Endothelial cell of coronary artery (primary cell): ENCODE data around the gene PCDHB8. TPM values are rescaled to one million over a fixed set of nuclear protein-coding genes. Genes with fewer than 3 reads are reported as not detected.

Source experiments
- total RNA-seq: library from RNA; depleted of rRNA; stranded (reverse); fragments of >200 nt; gene quantifications from 2 replicates; pipeline ENCODE4 v1.2.3, GENCODE V29; 2014

Gene PCDHB8
- total RNA-seq: 0.18 and 0.94 TPM in 2 replicates

GRCh38 chr5:141177577-141178191, at the start of gene PCDHB8:
Gene PCDHB8 (plus strand): TSS chr5:141177790. CDS start chr5:141178035, 245 bp downstream.

GRCh38 chr5:141135030-141135717, 42.4 kb upstream of the PCDHB8 start, which contains the start of gene PCDHB5:
Gene PCDHB5 (plus strand): TSS chr5:141135206. CDS start chr5:141135435, 229 bp downstream.

GRCh38 chr5:141149812-141150211, 27.8 kb upstream of the PCDHB8 start, which contains the start of gene PCDHB6:
Gene PCDHB6 (plus strand): TSS chr5:141150057. CDS start chr5:141150258, 201 bp downstream.

GRCh38 chr5:141172381-141173204, 5.0 kb upstream of the PCDHB8 start, which contains the start of gene PCDHB7:
Gene PCDHB7 (plus strand): TSS chr5:141172644. CDS start chr5:141172836, 192 bp downstream.

GRCh38 chr5:141182248-141182647, 4.7 kb downstream of the PCDHB8 start, which contains the start of gene PCDHB16:
Gene PCDHB16 (plus strand): TSS chr5:141182387. CDS start chr5:141182560, 173 bp downstream.

GRCh38 chr5:141186897-141187512, 9.4 kb downstream of the PCDHB8 start, which contains the start of gene PCDHB9:
Gene PCDHB9 (plus strand): TSS chr5:141187161. CDS start chr5:141187319, 158 bp downstream.

GRCh38 chr5:141192110-141192725, 14.6 kb downstream of the PCDHB8 start, which contains the start of gene PCDHB10:
Gene PCDHB10 (plus strand): TSS chr5:141192353. CDS start chr5:141192553, 200 bp downstream.

DNA sequence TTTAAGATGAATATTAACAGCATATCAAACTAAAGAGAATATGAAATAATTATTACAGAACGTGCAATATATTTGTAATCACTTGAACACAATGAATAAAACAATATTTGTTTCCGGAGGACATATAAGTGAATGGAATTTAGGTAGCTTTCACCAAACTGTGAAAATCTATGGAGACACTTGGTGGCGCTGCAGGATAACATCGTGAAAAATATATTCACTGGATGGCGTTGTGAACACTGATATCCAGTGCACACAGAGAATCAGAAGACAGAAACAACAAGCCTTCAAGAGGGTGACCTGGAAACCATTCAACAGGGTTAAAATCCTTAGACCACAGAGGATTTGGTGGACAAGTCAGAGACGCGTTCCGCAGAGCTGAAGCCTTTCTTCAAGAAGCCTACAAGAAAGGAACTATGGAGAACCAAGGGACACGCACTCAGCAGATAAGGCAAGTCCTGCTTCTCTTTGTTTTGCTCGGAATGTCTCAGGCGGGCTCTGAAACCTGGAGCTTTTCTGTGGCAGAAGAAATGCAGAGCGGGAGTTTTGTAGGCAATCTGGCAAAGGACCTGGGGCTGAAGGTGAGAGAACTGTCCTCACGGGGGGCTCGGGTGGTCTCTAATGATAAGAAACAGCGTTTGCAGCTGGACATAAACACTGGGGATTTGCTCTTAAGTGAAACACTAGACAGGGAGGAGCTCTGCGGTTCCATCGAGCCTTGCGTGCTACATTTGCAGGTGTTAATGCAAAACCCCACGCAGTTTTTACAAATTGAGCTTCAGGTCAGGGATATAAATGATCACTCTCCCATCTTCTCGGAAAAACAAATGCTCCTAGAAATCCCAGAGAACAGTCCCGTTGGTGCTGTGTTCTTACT, 22.0 kb downstream of the PCDHB8 start, which contains the start of gene PCDHB11:
Gene PCDHB11, plus strand, starts transcription at position 269 of the 877 bp plus-strand sequence. Its CDS starts 148 bp downstream, at position 417.

GRCh38 chr5:141208478-141208877, 30.9 kb downstream of the PCDHB8 start, which contains the start of gene PCDHB12:
Gene PCDHB12 (plus strand): TSS chr5:141208719. CDS start chr5:141208908, 189 bp downstream.

DNA sequence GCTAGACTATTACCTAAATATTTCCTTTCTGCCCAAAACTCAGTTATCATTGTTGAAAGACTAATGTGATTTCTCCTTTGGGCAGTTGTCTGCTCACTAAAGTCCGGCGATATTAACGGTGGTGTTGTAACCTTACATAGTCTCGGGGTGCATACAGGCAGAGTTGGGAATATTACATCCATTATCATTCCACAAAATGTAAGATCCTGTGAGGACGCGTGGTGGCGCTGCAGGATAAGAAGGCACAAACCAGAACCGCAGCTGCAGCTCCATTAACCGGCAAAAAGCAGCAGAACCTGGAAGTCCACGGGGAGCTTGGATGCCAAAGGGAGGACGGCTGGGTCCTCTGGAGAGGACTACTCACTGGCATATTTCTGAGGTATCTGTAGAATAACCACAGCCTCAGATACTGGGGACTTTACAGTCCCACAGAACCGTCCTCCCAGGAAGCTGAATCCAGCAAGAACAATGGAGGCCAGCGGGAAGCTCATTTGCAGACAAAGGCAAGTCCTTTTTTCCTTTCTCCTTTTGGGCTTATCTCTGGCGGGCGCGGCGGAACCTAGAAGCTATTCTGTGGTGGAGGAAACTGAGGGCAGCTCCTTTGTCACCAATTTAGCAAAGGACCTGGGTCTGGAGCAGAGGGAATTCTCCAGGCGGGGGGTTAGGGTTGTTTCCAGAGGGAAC, 36.2 kb downstream of the PCDHB8 start, which contains the start of gene PCDHB13:
Gene PCDHB13, plus strand, starts transcription at position 264 of the 684 bp plus-strand sequence. Its CDS starts 205 bp downstream, at position 469.

GRCh38 chr5:141223112-141223783, 45.7 kb downstream of the PCDHB8 start, which contains the start of gene PCDHB14:
Gene PCDHB14 (plus strand): TSS chr5:141223343. CDS start chr5:141223506, 163 bp downstream.

Other genes with a start within 250 kb of the PCDHB8 start
- 0.09 and 2.4 TPM in 2 replicates for gene PCDHAC2, start 211.3 kb upstream of the PCDHB8 start, total RNA-seq
- gene PCDHB1, start 126.4 kb upstream of the PCDHB8 start, total RNA-seq: not detected in 2 replicates
- gene PCDHB2, start 83.2 kb upstream of the PCDHB8 start, total RNA-seq: 1.8 and 3.5 TPM in 2 replicates
- 0.36 and 0.38 TPM in 2 replicates for gene PCDHB3, start 77.3 kb upstream of the PCDHB8 start, total RNA-seq
- gene PCDHB4, start 56.0 kb upstream of the PCDHB8 start, total RNA-seq: 0.09 TPM in 2 replicates
- gene PCDHB5, start 42.6 kb upstream of the PCDHB8 start, total RNA-seq: 0.56 and 1.4 TPM in 2 replicates
- gene PCDHB6, start 27.7 kb upstream of the PCDHB8 start, total RNA-seq: 0.09 TPM in 2 replicates
- gene PCDHB7, start 5.1 kb upstream of the PCDHB8 start, total RNA-seq: 0.45 and 0.56 TPM in 2 replicates
- gene PCDHB16, start 4.6 kb downstream of the PCDHB8 start, total RNA-seq: 0.09 and 0.19 TPM in 2 replicates
- 0.27 and 0.28 TPM in 2 replicates for gene PCDHB9, start 9.4 kb downstream of the PCDHB8 start, total RNA-seq
- gene PCDHB10, start 14.6 kb downstream of the PCDHB8 start, total RNA-seq: 0.72 and 1.0 TPM in 2 replicates
- gene PCDHB11, start 21.8 kb downstream of the PCDHB8 start, total RNA-seq: 0.38 and 0.99 TPM in 2 replicates
- 0.47 and 0.54 TPM in 2 replicates for gene PCDHB12, start 30.9 kb downstream of the PCDHB8 start, total RNA-seq
- gene PCDHB13, start 36.1 kb downstream of the PCDHB8 start, total RNA-seq: 0.99 and 1.6 TPM in 2 replicates
- 1.3 and 1.6 TPM in 2 replicates for gene PCDHB14, start 45.6 kb downstream of the PCDHB8 start, total RNA-seq
- 0.90 and 1.7 TPM in 2 replicates for gene PCDHB15, start 67.6 kb downstream of the PCDHB8 start, total RNA-seq
- 0.09 and 0.19 TPM in 2 replicates for gene SLC25A2, start 126.3 kb downstream of the PCDHB8 start, total RNA-seq
- gene TAF7, start 143.0 kb downstream of the PCDHB8 start, total RNA-seq: 71.7 and 90.4 TPM in 2 replicates
- 0.36 and 1.0 TPM in 2 replicates for gene PCDHGA1, start 152.7 kb downstream of the PCDHB8 start, total RNA-seq
- 0.90 and 3.0 TPM in 2 replicates for gene PCDHGA2, start 161.0 kb downstream of the PCDHB8 start, total RNA-seq
- gene PCDHGA3, start 166.0 kb downstream of the PCDHB8 start, total RNA-seq: 0.54 and 1.9 TPM in 2 replicates
- 0.99 and 2.0 TPM in 2 replicates for gene PCDHGB1, start 172.3 kb downstream of the PCDHB8 start, total RNA-seq
- gene PCDHGA4, start 177.2 kb downstream of the PCDHB8 start, total RNA-seq: 2.6 and 5.0 TPM in 2 replicates
- gene PCDHGB2, start 182.2 kb downstream of the PCDHB8 start, total RNA-seq: 2.0 and 2.2 TPM in 2 replicates
- gene PCDHGA5, start 186.4 kb downstream of the PCDHB8 start, total RNA-seq: 0.90 and 1.2 TPM in 2 replicates
- gene PCDHGB3, start 192.5 kb downstream of the PCDHB8 start, total RNA-seq: 3.1 and 4.0 TPM in 2 replicates
- gene PCDHGA6, start 196.1 kb downstream of the PCDHB8 start, total RNA-seq: 2.2 and 2.8 TPM in 2 replicates
- gene PCDHGA7, start 205.0 kb downstream of the PCDHB8 start, total RNA-seq: 1.4 and 2.2 TPM in 2 replicates
- gene PCDHGB4, start 209.9 kb downstream of the PCDHB8 start, total RNA-seq: 14.9 and 16.3 TPM in 2 replicates
- 1.3 and 2.4 TPM in 2 replicates for gene PCDHGA8, start 214.8 kb downstream of the PCDHB8 start, total RNA-seq
- gene PCDHGB5, start 220.2 kb downstream of the PCDHB8 start, total RNA-seq: 12.7 and 14.3 TPM in 2 replicates
- gene PCDHGA9, start 225.0 kb downstream of the PCDHB8 start, total RNA-seq: 1.6 and 3.1 TPM in 2 replicates
- 1.7 and 2.7 TPM in 2 replicates for gene PCDHGB6, start 230.2 kb downstream of the PCDHB8 start, total RNA-seq
- 3.3 and 3.9 TPM in 2 replicates for gene PCDHGA10, start 235.2 kb downstream of the PCDHB8 start, total RNA-seq
- gene PCDHGB7, start 239.9 kb downstream of the PCDHB8 start, total RNA-seq: 5.8 and 6.8 TPM in 2 replicates
- gene PCDHGA11, start 243.3 kb downstream of the PCDHB8 start, total RNA-seq: 7.2 and 10.1 TPM in 2 replicates